Right lobe of liver (tissue), 6 donors: ENCODE results near the gene RBM15B. TPM values are rescaled to one million over a fixed set of nuclear protein-coding genes. Genes with fewer than 3 reads are reported as not detected.

Experiments used
- ATAC-seq, 4 donors: fragments of 200-7000 bp; cut with Tn5 transposase; one replicate each; pipeline ENCODE4 v1.9.1; 2020; ENCODE audit warnings: mild to moderate bottlenecking in 4 of 4, moderate library complexity in 4 of 4
- DNase-seq, 3 donors: peaks; one replicate each; pipeline ENCODE4 v3.0.0-alpha.2; 2020
- H3K27ac ChIP-seq, 3 donors: fragments of 200-600 bp; one replicate each; pipeline ENCODE4 v1.8.0; 2022
- H3K27me3 ChIP-seq, 2 donors: fragments of 200-600 bp; one replicate each; pipeline ENCODE4 v1.8.0; 2022
- H3K36me3 ChIP-seq, 4 donors: fragments of 200-600 bp; sonication (generic) in 1 of 4; one replicate each; pipeline versions ENCODE4 v1.5.1 to v1.8.0; 2017 to 2022; ENCODE audit warnings: control low read depth in 1 of 4
- H3K4me1 ChIP-seq, 4 donors: fragments of 200-600 bp; sonication (generic) in 1 of 4; one replicate each; pipeline versions ENCODE4 v1.5.1 to v1.8.0; 2017 to 2022; ENCODE audit warnings: control low read depth in 1 of 4
- H3K4me3 ChIP-seq, 3 donors: fragments of 200-600 bp; one replicate each; pipeline ENCODE4 v1.8.0; 2022
- H3K9me3 ChIP-seq, 4 donors: fragments of 200-600 bp; sonication (generic) in 1 of 4; one replicate each; pipeline versions ENCODE4 v1.5.1 to v1.8.0; 2017 to 2022; ENCODE audit warnings: control low read depth in 1 of 4
- CTCF ChIP-seq, 4 donors: fragments of 200-600 bp in 3 of 4; fragments of 450-650 bp in 1 of 4; IDR thresholded peaks; one replicate each; pipeline versions ENCODE4 v1.5.1 to v1.8.0; 2016 to 2022; ENCODE audit warnings: antibody characterized with exemption in 4 of 4, mild to moderate bottlenecking in 2 of 4
- POLR2A ChIP-seq: fragments of 450-650 bp; IDR thresholded peaks from one replicate; pipeline ENCODE4 v1.6.1; 2017; ENCODE audit warnings: antibody characterized with exemption, mild to moderate bottlenecking
- WGBS: methylation state at CpG from one replicate; pipeline ENCODE4 v1.1.6; 2018; ENCODE audit warnings: low coverage, low lambda C conversion rate; ENCODE audit not compliant: insufficient coverage; ENCODE audit errors: missing lambda C conversion rate; 5-methylcytosine and 5-hydroxymethylcytosine counted together
- intact Hi-C, 2 donors: fragments of 100-400 bp; cut with DNase I; formaldehyde crosslinking; loops; one replicate each; pipeline versions ENCODE4 v1.11.2 to v1.14.1; 2022
- total RNA-seq, 6 experiments: library from RNA; depleted of rRNA in 2 of 6; stranded (reverse); fragments of >200 nt in 2 of 6; fragmentation: NEBNext Ultra II Directional in 3 of 6; extraction: Animal tissue kit (Norgen Biotek cat#: 25700) in 3 of 6; gene quantifications; one replicate each; pipeline versions ENCODE4 v1.1.0 to v1.2.4, GENCODE V29; 2016 to 2023
- donor health status: DM: no; HTN: yes; CAD: no.
- donor health status: DM: no; HTN: no; CAD: no.
- donor health status: DM: no; HTN: no; CAD: no.
- donor health status: DM: no; HTN: yes; CAD: no.
- donor health status: DM: no; HTN: yes; CAD: no.

Gene RBM15B
- total RNA-seq, 6 experiments from 2014 or later: 7.1 to 14.1 (median 9.4) TPM

- DNase-seq (peak in 1 of 3 donors; percentile 57), ATAC-seq (no peak)
- Histone ChIP-seq H3K9me3 (no peaks in the 10 kb centered on the region), H3K36me3 (peaks cover 0 to 47% (median 24%) of the 10 kb centered on the region in 4 donors), H3K4me3 (peak overlapping the region; percentile 63 to 82 (median 77)), H3K27ac (peak overlapping the region in 1 of 3 donors; percentile 76), H3K27me3 (no peaks in the 10 kb centered on the region), H3K4me1 (peaks cover 0 to 43% (median 16%) of the 10 kb centered on the region in 4 donors)
- intact Hi-C loops: loop anchor here (10.0 kb wide), 2 partner anchors 102 to 112 kb away; partner anchors contain the start of gene DCAF1 (in 1 of the 2)
- no peak for TF ChIP-seq POLR2A
- 90% methylated on average over 8 of the region's 42 CpGs for WGBS
Measured at GRCh38 chr3:51392355-51393133, 1.5 kb downstream of the RBM15B start.

GRCh38 chr3:51393134-51393495 is 2.0 kb downstream of the RBM15B start:
- no peak for ATAC-seq

GRCh38 chr3:51393564-51393963 is 2.5 kb downstream of the RBM15B start:
- H3K9me3 ChIP-seq: no peaks in the 10 kb centered on the region
- DNase-seq: no peak
- ATAC-seq: no peak
- H3K4me1 ChIP-seq: peaks cover 0 to 33% (median 14%) of the 10 kb centered on the region in 4 donors
- intact Hi-C loops: loop anchor here (10.0 kb wide), 2 partner anchors 101 to 111 kb away; partner anchors contain the start of gene DCAF1 (in 1 of the 2)
- no peak overlapping the region for H3K27ac ChIP-seq
- 98% methylated on average over 7 of the region's 14 CpGs for WGBS
- TF ChIP-seq CTCF (IDR thresholded peaks at IDR 0.05) (no peak), POLR2A (no peak)
- no peaks in the 10 kb centered on the region for H3K27me3 ChIP-seq
- no peak overlapping the region for H3K4me3 ChIP-seq
- H3K36me3 ChIP-seq: peaks cover 0 to 45% (median 19%) of the 10 kb centered on the region in 4 donors

More at GRCh38 chr3:51393134-51393495, 2.0 kb downstream of the RBM15B start:
- no peaks in the 10 kb centered on the region for H3K9me3 ChIP-seq
- TF ChIP-seq POLR2A (no peak), CTCF (IDR thresholded peaks at IDR 0.05) (no peak)
- no peak for DNase-seq
- H3K36me3 ChIP-seq: peaks cover 0 to 45% (median 24%) of the 10 kb centered on the region in 4 donors
- H3K27me3 ChIP-seq: no peaks in the 10 kb centered on the region
- H3K4me3 ChIP-seq: no peak overlapping the region
- H3K27ac ChIP-seq: no peak overlapping the region
- intact Hi-C loops: loop anchor here (10.0 kb wide), 2 partner anchors 102 to 112 kb away; partner anchors contain the start of gene DCAF1 (in 1 of the 2)
- no CpG with 5 or more reads among the region's 17 CpGs for WGBS
- peaks cover 0 to 37% (median 14%) of the 10 kb centered on the region in 4 donors for H3K4me1 ChIP-seq

- no peak overlapping the region for H3K27ac ChIP-seq
- no peaks in the 10 kb centered on the region for H3K9me3 ChIP-seq
- no peak overlapping the region for H3K4me3 ChIP-seq
- ATAC-seq (no peak), DNase-seq (peak in 1 of 3 donors; percentile 30)
- intact Hi-C loops: loop anchor here (10.0 kb wide), 2 partner anchors 100 to 110 kb away; partner anchors contain the start of gene DCAF1 (in 1 of the 2)
- peaks cover 0 to 28% (median 12%) of the 10 kb centered on the region in 4 donors for H3K4me1 ChIP-seq
- no peaks in the 10 kb centered on the region for H3K27me3 ChIP-seq
- no peak for TF ChIP-seq POLR2A
- no peak for TF ChIP-seq CTCF (IDR thresholded peaks at IDR 0.05)
- H3K36me3 ChIP-seq: peaks cover 0 to 42% (median 14%) of the 10 kb centered on the region in 4 donors
- whole genome bisulfite sequencing: 78% methylated on average over 4 of the region's 5 CpGs
Measured at GRCh38 chr3:51394541-51394940, 3.5 kb downstream of the RBM15B start.
